Transverse colon (tissue), 4 donors: Measurements from ENCODE around the gene TMTC2.

Experiments used
- EP300 ChIP-seq: sonication (generic); formaldehyde crosslinking; IDR thresholded peaks from one replicate; pipeline ENCODE4 v1.6.1; 2017; ENCODE audit warnings: antibody characterized with exemption, low read depth
- POLR2AphosphoS5 ChIP-seq, 3 donors: sonication (generic); formaldehyde crosslinking; IDR thresholded peaks; one replicate each; pipeline ENCODE4 v1.6.1; 2016; ENCODE audit warnings: antibody characterized with exemption in 3 of 3
- TF ChIP-seq, protein P1 (sequence below), 5 experiments: fragments of 200-600 bp in 3 of 5; fragments of 450-650 bp in 2 of 5; sonication (generic) in 3 of 5; IDR thresholded peaks; 1 replicate in 2 of 5; 2 replicates in 3 of 5; pipeline ENCODE4 v1.5.1; 2016 to 2017; ENCODE audit warnings: antibody characterized with exemption in 5 of 5, inconsistent platforms in 3 of 5, mild to moderate bottlenecking in 2 of 5, moderate library complexity in 1 of 5

GRCh38 chr12:83065562-83065961 is 378.9 kb downstream of the TMTC2 start:
- TF ChIP-seq, protein P1, sequence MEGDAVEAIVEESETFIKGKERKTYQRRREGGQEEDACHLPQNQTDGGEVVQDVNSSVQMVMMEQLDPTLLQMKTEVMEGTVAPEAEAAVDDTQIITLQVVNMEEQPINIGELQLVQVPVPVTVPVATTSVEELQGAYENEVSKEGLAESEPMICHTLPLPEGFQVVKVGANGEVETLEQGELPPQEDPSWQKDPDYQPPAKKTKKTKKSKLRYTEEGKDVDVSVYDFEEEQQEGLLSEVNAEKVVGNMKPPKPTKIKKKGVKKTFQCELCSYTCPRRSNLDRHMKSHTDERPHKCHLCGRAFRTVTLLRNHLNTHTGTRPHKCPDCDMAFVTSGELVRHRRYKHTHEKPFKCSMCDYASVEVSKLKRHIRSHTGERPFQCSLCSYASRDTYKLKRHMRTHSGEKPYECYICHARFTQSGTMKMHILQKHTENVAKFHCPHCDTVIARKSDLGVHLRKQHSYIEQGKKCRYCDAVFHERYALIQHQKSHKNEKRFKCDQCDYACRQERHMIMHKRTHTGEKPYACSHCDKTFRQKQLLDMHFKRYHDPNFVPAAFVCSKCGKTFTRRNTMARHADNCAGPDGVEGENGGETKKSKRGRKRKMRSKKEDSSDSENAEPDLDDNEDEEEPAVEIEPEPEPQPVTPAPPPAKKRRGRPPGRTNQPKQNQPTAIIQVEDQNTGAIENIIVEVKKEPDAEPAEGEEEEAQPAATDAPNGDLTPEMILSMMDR (IDR thresholded peaks at IDR 0.05), result no peak
- TF ChIP-seq EP300 (no peak), POLR2AphosphoS5 (IDR thresholded peaks at IDR 0.05) (no peak)
